ENCODE measurements around the gene CDH22.

GRCh38 chr20:46221256-46221833 is 87.0 kb downstream of the CDH22 start:
- TF ChIP-seq CTCF (conservative IDR thresholded peaks at IDR 0.05; ENCODE audit: low read depth in 2 of 2) (no peak), EZH2 (IDR thresholded peaks at IDR 0.05; ENCODE audit: low read depth, unreplicated experiment) (no peak), CREB1 (CRISPR knock-in tag; IDR thresholded peaks at IDR 0.05; ENCODE audit: low read depth) (no peak)

Data from GM23338 (cell line).